ENCODE data around the gene SH3PXD2B. TPM values are rescaled to one million over a fixed set of nuclear protein-coding genes. Genes with fewer than 3 reads are reported as not detected.

The SH3PXD2B gene
- total RNA-seq, 2 experiments from 2014 or later: 0.60 to 0.95 TPM

DNA sequence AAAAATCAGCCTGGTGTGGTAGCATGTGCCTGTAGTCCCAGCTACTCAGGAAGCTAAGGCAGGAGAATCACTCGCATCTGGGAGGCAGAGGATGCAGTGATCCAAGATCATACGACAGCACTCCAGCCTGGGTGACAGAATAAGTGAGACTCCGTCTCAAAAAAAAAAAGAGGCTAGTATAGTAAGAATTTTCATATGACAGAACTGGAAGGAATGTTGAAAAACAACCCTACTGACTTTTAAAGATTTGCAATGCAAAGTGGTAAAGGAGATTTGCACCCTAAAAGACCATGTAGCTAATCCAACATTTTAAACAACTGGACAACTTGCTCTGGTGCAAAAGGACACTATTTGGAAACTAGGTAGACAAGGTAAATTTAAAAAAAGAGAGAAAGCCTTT lies 58.1 kb downstream of the SH3PXD2B start:
- ATAC-seq (ENCODE audit: poor library complexity) (no peak), DNase-seq (no peak)
- Histone ChIP-seq H3K4me3 (ENCODE audit: low read length) (no peak overlapping the region), H3K27ac (ENCODE audit: low read depth in 1 of 2, low read length in 2 of 2) (no peak overlapping the region), H3K4me1 (ENCODE audit: insufficient read depth, low read length) (no peaks in the 10 kb centered on the region), H3K27me3 (ENCODE audit: control insufficient read depth in 1 of 2, insufficient read depth in 2 of 2, low read length in 2 of 2) (peaks cover 0 to 4% of the 10 kb centered on the region in 2 experiments), H3K36me3 (ENCODE audit: insufficient read depth, low read length) (no peaks in the 10 kb centered on the region), H3K9me3 (ENCODE audit: control insufficient read depth in 1 of 2, insufficient read depth in 1 of 2, low read length in 2 of 2) (peaks cover 0 to 4% of the 10 kb centered on the region in 2 experiments)
- peaks cover 9% of the 10 kb centered on the region for H3K27me3 Mint-ChIP-seq
- ChIA-PET CTCF (interaction anchor here (0.6 kb wide), 1 partner anchor 18 kb away, joined by 3 read pairs; no protein-coding TSS in a partner anchor), POLR2A (no interaction called here)
- no peak overlapping the region for H3K27ac Mint-ChIP-seq
- H3K36me3 Mint-ChIP-seq (ENCODE audit: low read depth): peaks cover 5% of the 10 kb centered on the region
- H3K4me3 Mint-ChIP-seq: no peak overlapping the region
- no peaks in the 10 kb centered on the region for H3K4me1 Mint-ChIP-seq (ENCODE audit: low read depth)
- no peak for TF ChIP-seq CTCF (IDR thresholded peaks at IDR 0.05)
- H3K9me3 Mint-ChIP-seq: peaks cover 4% of the 10 kb centered on the region
- intact Hi-C loops (cut with DNase I, micrococcal nuclease): no loop called here

- Histone ChIP-seq H3K9me3 (ENCODE audit: control insufficient read depth in 1 of 2, insufficient read depth in 1 of 2, low read length in 2 of 2) (peaks cover 0 to 4% of the 10 kb centered on the region in 2 experiments), H3K4me3 (ENCODE audit: low read length) (no peak overlapping the region), H3K4me1 (ENCODE audit: insufficient read depth, low read length) (no peaks in the 10 kb centered on the region), H3K27me3 (ENCODE audit: control insufficient read depth in 1 of 2, insufficient read depth in 2 of 2, low read length in 2 of 2) (peaks cover 0 to 4% of the 10 kb centered on the region in 2 experiments), H3K36me3 (ENCODE audit: insufficient read depth, low read length) (no peaks in the 10 kb centered on the region), H3K27ac (ENCODE audit: low read depth in 1 of 2, low read length in 2 of 2) (no peak overlapping the region)
- intact Hi-C loops (cut with DNase I, micrococcal nuclease): no loop called here
- H3K9me3 Mint-ChIP-seq: peaks cover 4% of the 10 kb centered on the region
- DNase-seq (no peak), ATAC-seq (ENCODE audit: poor library complexity) (no peak)
- ChIA-PET POLR2A (no interaction called here), CTCF (no interaction called here)
- H3K36me3 Mint-ChIP-seq (ENCODE audit: low read depth): peaks cover 5% of the 10 kb centered on the region
- no peak overlapping the region for H3K27ac Mint-ChIP-seq
- H3K4me3 Mint-ChIP-seq: no peak overlapping the region
- H3K4me1 Mint-ChIP-seq (ENCODE audit: low read depth): no peaks in the 10 kb centered on the region
- peaks cover 9% of the 10 kb centered on the region for H3K27me3 Mint-ChIP-seq
- TF ChIP-seq CTCF (IDR thresholded peaks at IDR 0.05): no peak
These were observed 58.8 kb downstream of the SH3PXD2B start for GRCh38 chr5:172395483-172395882.

DNA sequence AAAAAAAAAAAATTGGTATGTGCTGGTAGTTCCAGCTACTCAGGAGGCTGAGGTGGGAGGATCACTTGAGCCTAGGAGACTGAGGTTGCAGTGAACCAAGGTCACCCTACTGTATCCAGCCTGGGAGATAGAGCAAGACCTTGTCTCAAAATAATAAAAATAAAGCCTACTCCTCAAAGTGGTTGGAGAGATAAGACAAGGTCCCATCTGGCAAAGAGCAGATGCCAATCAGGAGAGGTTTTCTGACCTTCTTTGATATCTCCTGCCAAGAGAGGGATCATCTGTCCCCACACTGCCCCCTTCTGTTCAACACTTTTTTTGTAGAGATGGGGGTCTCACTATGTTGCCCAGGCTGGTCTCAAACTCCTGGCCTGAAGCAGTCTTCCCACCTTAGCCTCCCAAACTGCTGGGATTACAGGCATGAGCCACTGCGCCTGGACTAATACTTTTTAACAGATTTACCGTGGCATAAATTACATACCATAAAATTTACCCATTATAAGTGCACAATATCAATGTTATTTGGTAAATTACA lies 64.7 kb downstream of the SH3PXD2B start:
- H3K4me3 Mint-ChIP-seq: no peak overlapping the region
- DNase-seq: no peak
- no peaks in the 10 kb centered on the region for H3K4me1 Mint-ChIP-seq (ENCODE audit: low read depth)
- H3K4me1 ChIP-seq (ENCODE audit: insufficient read depth, low read length): no peaks in the 10 kb centered on the region
- ChIA-PET POLR2A (no interaction called here), CTCF (no interaction called here)
- no peak overlapping the region for H3K27ac Mint-ChIP-seq
- intact Hi-C loops (cut with DNase I, micrococcal nuclease): no loop called here
- H3K36me3 Mint-ChIP-seq (ENCODE audit: low read depth): no peaks in the 10 kb centered on the region
- no peak for ATAC-seq (ENCODE audit: poor library complexity)
- no peaks in the 10 kb centered on the region for H3K9me3 Mint-ChIP-seq
- no peak for TF ChIP-seq CTCF (IDR thresholded peaks at IDR 0.05)
- no peaks in the 10 kb centered on the region for H3K36me3 ChIP-seq (ENCODE audit: insufficient read depth, low read length)
- H3K27me3 ChIP-seq (ENCODE audit: control insufficient read depth in 1 of 2, insufficient read depth in 2 of 2, low read length in 2 of 2): peaks cover 0 to 4% of the 10 kb centered on the region in 2 experiments
- peaks cover 4% of the 10 kb centered on the region for H3K27me3 Mint-ChIP-seq
- no peak overlapping the region for H3K27ac ChIP-seq (ENCODE audit: low read depth in 1 of 2, low read length in 2 of 2)
- no peak overlapping the region for H3K4me3 ChIP-seq (ENCODE audit: low read length)
- H3K9me3 ChIP-seq (ENCODE audit: control insufficient read depth in 1 of 2, insufficient read depth in 1 of 2, low read length in 2 of 2): no peaks in the 10 kb centered on the region

Measured in CD4-positive, alpha-beta T cell (primary cell).